Femur (tissue), 1 donor: Measurements from ENCODE around the gene ABLIM2.
"Not testable (repeated sequence)": the region's sequence is repeated elsewhere in the genome, so short reads cannot be mapped to it uniquely, and the experiment has no call there.

Source experiments
- DNase-seq: peaks from one replicate; pipeline ENCODE4 v3.0.0-alpha.2; 2017

ABLIM2 gene

GRCh38 chr4:7924163-7924562 lies 234.4 kb downstream of the ABLIM2 start:
- no peak for DNase-seq

GRCh38 chr4:7922466-7922865 lies 236.1 kb downstream of the ABLIM2 start:
- no peak for DNase-seq

DNA sequence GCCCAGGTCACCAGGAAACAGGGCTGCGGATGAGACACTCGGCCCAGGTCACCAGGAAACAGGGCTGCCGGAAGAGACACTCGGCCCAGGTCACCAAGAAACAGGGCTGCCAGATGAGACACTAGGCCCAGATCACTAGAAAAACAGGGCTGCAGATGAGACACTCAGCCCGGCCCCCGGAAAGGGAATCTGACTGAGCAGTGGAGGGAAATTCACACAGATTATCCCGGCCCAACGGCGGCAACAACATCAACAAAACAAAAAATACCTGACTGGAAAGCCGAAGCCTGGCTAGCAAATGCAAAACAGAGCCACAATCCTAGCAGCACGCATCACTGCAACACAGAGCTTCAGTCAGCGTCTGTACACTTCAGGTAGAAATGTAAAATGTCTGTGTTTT lies 239.6 kb downstream of the ABLIM2 start:
- no peak for DNase-seq

GRCh38 chr4:7918187-7918586 lies 240.4 kb downstream of the ABLIM2 start:
- DNase-seq, result not testable (repeated sequence)

DNA sequence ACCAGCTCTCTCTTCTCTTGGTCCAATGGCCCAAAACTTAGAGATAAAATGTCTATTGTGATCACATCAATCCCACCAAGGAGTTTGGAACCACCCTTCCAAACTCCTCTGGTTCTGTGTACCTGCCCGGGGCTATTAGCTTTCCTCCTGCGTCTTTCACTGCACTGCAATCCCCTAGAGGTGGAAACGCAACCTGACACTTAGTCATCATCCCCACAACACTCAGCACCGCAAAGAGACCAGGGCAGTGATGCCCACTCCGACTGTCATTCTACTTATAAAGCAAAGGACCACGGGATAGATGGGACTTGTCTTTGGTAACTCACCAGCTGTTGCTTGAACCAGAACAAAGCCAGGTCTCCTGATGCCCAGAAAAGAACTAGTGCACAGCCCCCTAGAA lies 240.9 kb downstream of the ABLIM2 start:
- no peak for DNase-seq

DNA sequence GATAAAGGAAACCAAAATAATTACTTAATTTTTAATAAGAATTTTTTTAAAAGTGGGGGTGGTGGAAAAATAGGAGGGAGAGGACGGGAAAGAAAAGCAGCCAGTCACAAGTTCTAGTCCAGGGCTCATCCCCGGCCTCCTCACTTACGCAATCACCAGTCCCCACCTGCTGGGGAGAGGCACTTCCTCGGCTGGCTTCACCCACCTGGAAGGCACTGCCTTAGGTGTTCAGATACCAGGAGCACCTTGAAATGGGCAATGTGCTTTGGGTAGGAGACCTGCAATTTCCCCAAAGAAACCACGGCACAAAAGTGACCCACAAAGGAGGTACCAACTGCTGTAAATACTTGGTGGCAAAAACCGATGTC lies 242.8 kb downstream of the ABLIM2 start:
- DNase-seq, result no peak
